Muscle of leg (tissue), 11 donors: Measurements from ENCODE around the gene ARNT2. TPM values are rescaled to one million over a fixed set of nuclear protein-coding genes. Genes with fewer than 3 reads are reported as not detected.

Experiments used
- DNase-seq: peaks from one replicate; pipeline ENCODE4 v3.0.0; 2013
- H3K27ac ChIP-seq: one replicate; pipeline ENCODE4 v1.5.1; 2013; ENCODE audit warnings: mild to moderate bottlenecking, low read length, control low read depth
- H3K27me3 ChIP-seq: one replicate; pipeline ENCODE4 v1.6.1; 2013; ENCODE audit warnings: low read length; ENCODE audit not compliant: control insufficient read depth, insufficient read depth
- H3K36me3 ChIP-seq: one replicate; pipeline ENCODE4 v1.6.1; 2013; ENCODE audit warnings: low read length; ENCODE audit not compliant: control insufficient read depth, insufficient read depth
- H3K4me1 ChIP-seq: one replicate; pipeline ENCODE4 v1.6.1; 2013; ENCODE audit warnings: low read length; ENCODE audit not compliant: control insufficient read depth, insufficient read depth
- H3K4me3 ChIP-seq: one replicate; pipeline ENCODE4 v1.5.1; 2013; ENCODE audit warnings: low read length, control low read depth
- H3K9me3 ChIP-seq: replicated peaks from 2 replicates; pipeline ENCODE4 v1.6.1; 2013; ENCODE audit warnings: low read depth, low read length; ENCODE audit not compliant: control insufficient read depth
- WGBS: methylation state at CpG from one replicate; pipeline ENCODE4 v1.1.5; 2013; ENCODE audit warnings: missing lambda C conversion rate; ENCODE audit not compliant: insufficient coverage; 5-methylcytosine and 5-hydroxymethylcytosine counted together
- polyA plus RNA-seq, 8 donors: library from polyadenylated mRNA; unstranded; fragments of 120-200 nt; gene quantifications; one replicate each; pipeline versions ENCODE4 v1.2.1 to v1.2.3, GENCODE V29; 2013; ENCODE audit warnings: inconsistent platforms in 1 of 8, low replicate concordance in 1 of 8; ENCODE audit not compliant: insufficient read length in 8 of 8, insufficient read depth in 1 of 8
- total RNA-seq: library from RNA; stranded (reverse); fragments of 120-200 nt; gene quantifications from one replicate; pipeline ENCODE4 v1.2.4, GENCODE V29; 2013

The ARNT2 gene
- total and polyA plus RNA-seq, 9 donors, result 4.9 to 10.8 (median 7.7) TPM

- no peaks in the 10 kb centered on the region for H3K27me3 ChIP-seq
- WGBS, result 78% methylated on average over 12 of the region's 12 CpGs
- H3K27ac ChIP-seq, result no peak overlapping the region
- H3K9me3 ChIP-seq, result no peaks in the 10 kb centered on the region
- H3K36me3 ChIP-seq, result peaks cover 3% of the 10 kb centered on the region
- no peak for DNase-seq
- no peak overlapping the region for H3K4me3 ChIP-seq
- H3K4me1 ChIP-seq, result no peaks in the 10 kb centered on the region
Measured at GRCh38 chr15:80594091-80594889, 190.1 kb downstream of the ARNT2 start.

DNA sequence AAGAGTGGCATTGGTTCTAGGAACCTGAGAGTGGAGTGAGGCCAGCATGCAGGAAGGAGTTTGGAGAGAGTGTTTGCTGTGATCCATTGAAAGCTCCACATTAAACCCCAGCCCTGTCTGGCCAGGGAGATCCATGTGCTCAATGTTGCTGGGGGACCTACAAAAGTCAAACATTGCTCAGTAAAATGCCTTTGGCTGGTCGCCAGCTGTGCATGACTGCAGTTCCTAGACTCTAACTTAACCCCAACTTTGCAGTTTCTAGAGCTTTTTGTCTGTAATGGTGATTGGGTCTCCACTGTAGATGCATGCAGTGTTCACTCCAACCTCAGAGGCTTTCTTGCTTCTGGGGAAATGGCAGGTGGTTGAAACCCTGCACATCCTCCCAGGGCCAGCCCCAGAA, 191.2 kb downstream of the ARNT2 start:
- peak; percentile 27 for DNase-seq
- Histone ChIP-seq H3K27me3 (no peaks in the 10 kb centered on the region), H3K36me3 (peaks cover 3% of the 10 kb centered on the region), H3K27ac (no peak overlapping the region), H3K4me1 (no peaks in the 10 kb centered on the region), H3K9me3 (no peaks in the 10 kb centered on the region), H3K4me3 (no peak overlapping the region)
- no CpG with 5 or more reads among the region's 1 CpG for WGBS

DNA sequence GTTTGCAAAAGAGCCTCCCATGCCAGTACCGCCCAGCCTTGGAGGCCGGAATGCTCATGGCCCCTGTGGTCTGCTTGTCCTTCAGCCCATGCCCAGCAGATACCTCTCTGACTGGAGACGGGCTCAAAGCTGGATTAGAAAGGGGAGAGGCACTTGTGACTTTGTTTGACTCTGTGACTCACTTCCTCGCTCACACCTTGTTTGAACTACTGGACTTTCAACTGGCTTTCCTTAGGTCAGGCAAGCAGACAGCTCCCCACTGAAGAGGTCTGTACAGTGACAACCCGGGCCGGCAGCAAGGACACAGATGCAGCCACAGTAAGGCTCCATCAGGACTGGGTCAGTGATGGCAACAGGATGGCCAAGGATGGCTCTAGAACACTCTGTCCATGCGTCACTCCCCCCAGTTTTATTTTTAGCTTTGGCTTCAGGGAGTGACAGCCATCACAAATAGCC, 192.4 kb downstream of the ARNT2 start:
- Histone ChIP-seq H3K4me3 (no peak overlapping the region), H3K4me1 (no peaks in the 10 kb centered on the region), H3K9me3 (no peaks in the 10 kb centered on the region), H3K36me3 (no peaks in the 10 kb centered on the region), H3K27me3 (no peaks in the 10 kb centered on the region), H3K27ac (no peak overlapping the region)
- WGBS, result 89% methylated on average over 6 of the region's 7 CpGs
- no peak for DNase-seq

DNA sequence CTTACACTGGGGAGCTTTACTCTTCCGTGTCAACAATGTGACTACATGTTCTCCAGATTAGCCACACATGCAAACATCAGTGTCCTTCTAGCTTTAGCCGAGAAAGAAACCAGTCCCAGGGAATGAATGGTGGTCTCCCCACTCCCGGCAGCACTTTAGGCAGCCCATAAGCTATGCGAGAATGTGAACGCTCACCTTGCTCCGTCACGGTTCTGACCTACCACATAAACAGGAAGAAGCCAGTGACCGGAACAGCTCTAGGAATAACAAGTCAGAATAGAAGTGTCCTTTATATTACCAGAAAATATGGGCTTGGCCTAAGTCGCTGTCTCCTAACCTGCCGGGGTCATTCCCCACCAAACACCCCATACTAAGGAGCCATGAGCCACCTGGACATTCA, 192.9 kb downstream of the ARNT2 start:
- 90% methylated on average over 8 of the region's 10 CpGs for WGBS
- Histone ChIP-seq H3K9me3 (no peaks in the 10 kb centered on the region), H3K4me1 (no peaks in the 10 kb centered on the region), H3K36me3 (no peaks in the 10 kb centered on the region), H3K27ac (no peak overlapping the region), H3K4me3 (no peak overlapping the region), H3K27me3 (no peaks in the 10 kb centered on the region)
- no peak for DNase-seq

- no peaks in the 10 kb centered on the region for H3K9me3 ChIP-seq
- no peak for DNase-seq
- no peaks in the 10 kb centered on the region for H3K4me1 ChIP-seq
- H3K4me3 ChIP-seq, result no peak overlapping the region
- H3K27me3 ChIP-seq, result no peaks in the 10 kb centered on the region
- no CpG with 5 or more reads among the region's 1 CpG for WGBS
- H3K27ac ChIP-seq, result no peak overlapping the region
- H3K36me3 ChIP-seq, result no peaks in the 10 kb centered on the region
Measured at GRCh38 chr15:80599359-80599758, 195.2 kb downstream of the ARNT2 start.

GRCh38 chr15:80600626-80601025, 196.4 kb downstream of the ARNT2 start:
- Histone ChIP-seq H3K4me3 (no peak overlapping the region), H3K4me1 (no peaks in the 10 kb centered on the region), H3K27ac (no peak overlapping the region), H3K27me3 (no peaks in the 10 kb centered on the region), H3K9me3 (no peaks in the 10 kb centered on the region), H3K36me3 (no peaks in the 10 kb centered on the region)
- DNase-seq, result no peak
- WGBS, result no CpG with 5 or more reads among the region's 3 CpGs

- DNase-seq, result no peak
- H3K4me3 ChIP-seq, result no peak overlapping the region
- H3K36me3 ChIP-seq, result no peaks in the 10 kb centered on the region
- no peaks in the 10 kb centered on the region for H3K27me3 ChIP-seq
- no peaks in the 10 kb centered on the region for H3K9me3 ChIP-seq
- H3K4me1 ChIP-seq, result no peaks in the 10 kb centered on the region
- no CpG with 5 or more reads among the region's 4 CpGs for WGBS
- H3K27ac ChIP-seq, result no peak overlapping the region
Measured at GRCh38 chr15:80601256-80601655, 197.1 kb downstream of the ARNT2 start.

DNA sequence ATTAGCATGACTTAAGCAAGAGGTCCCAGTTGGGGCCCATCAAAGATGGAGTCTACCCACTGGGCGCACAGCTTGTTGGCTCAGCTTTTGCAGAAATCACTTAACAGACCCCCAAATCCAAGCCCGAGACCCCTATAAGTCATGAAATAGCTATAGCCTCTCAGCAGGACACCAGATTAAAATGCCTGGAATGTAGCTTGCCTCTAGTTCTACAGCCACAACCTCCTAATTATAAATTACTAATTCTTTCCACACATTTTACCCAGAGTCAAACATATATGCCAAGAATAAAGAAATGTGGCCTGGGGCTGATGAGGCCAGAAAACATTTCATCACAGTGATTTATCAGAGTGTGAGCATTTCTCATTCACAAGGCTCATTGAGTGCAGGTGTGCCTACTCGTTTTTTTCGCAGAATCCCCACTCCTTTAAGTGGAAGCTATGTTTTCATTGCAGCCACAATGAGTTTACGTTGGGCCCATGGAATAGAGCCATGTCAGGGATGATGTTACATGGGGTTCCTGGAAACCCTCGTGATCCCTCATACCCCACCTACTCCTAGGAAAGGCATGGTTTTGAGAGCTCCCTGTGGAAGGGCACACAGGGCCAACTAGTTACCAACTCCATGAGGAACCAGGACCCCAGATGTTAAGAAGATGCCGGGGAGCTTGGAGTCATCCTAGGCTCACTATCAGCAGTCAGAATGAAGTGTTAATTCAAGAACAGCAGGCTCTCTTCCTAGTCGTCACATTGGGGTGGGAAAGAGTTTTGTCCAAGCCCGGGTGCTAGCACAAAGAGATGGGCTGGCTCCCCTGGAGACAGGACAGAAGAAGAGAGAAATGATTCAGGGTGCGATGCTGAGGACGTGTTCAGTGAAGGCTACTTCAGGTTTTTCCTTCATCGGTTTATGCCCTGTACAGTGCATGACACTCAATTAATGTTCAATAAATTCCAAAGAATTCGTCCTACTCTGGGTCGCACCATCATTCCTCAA, 200.7 kb downstream of the ARNT2 start:
- no peaks in the 10 kb centered on the region for H3K9me3 ChIP-seq
- no peaks in the 10 kb centered on the region for H3K36me3 ChIP-seq
- DNase-seq, result no peak
- peaks cover 24% of the 10 kb centered on the region for H3K4me1 ChIP-seq
- no peak overlapping the region for H3K27ac ChIP-seq
- no peak overlapping the region for H3K4me3 ChIP-seq
- WGBS, result 80% methylated on average over 4 of the region's 14 CpGs
- H3K27me3 ChIP-seq, result no peaks in the 10 kb centered on the region

DNA sequence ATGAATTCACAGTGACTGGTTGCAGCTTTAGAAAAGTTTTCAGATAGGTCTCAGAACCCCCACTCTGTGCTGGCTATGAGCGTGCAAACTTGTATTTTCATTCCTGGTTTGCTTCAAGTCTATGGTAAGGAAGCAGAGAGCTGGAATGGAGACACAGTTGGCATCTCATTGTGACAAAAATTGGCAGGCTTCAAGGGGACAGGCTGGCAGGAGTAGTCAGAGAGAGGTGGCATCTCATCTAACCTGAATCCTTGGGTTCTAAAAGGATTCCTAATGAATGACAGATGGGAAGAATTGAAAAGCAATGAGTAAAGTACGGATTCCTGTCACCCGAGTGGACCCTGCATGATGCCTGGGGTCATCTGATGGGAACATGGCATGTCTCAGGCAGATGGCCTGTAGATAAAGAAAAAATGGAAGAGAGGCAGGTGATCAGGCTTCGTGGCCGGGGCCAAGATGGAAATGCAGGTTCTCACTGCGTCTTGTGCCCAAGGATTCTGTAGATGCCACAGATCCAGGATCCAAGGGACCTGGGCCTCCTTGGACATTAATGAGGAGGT, 201.5 kb downstream of the ARNT2 start:
- H3K36me3 ChIP-seq, result no peaks in the 10 kb centered on the region
- H3K9me3 ChIP-seq, result no peaks in the 10 kb centered on the region
- peaks cover 24% of the 10 kb centered on the region for H3K4me1 ChIP-seq
- no peak for DNase-seq
- H3K27ac ChIP-seq, result no peak overlapping the region
- no peak overlapping the region for H3K4me3 ChIP-seq
- WGBS, result 78% methylated on average over 5 of the region's 6 CpGs
- H3K27me3 ChIP-seq, result no peaks in the 10 kb centered on the region
